Glutamatergic neuron (in vitro differentiated cells): ENCODE data around the gene PCA3. TPM values are rescaled to one million over a fixed set of nuclear protein-coding genes. Genes with fewer than 3 reads are reported as not detected.

ENCODE experiments used
- DNase-seq: peaks from one replicate; pipeline ENCODE4 v3.0.0; 2022
- H3K27ac Mint-ChIP-seq: one replicate; pipeline ENCODE4 v1.8.0; 2020; ENCODE audit warnings: mild to moderate bottlenecking, mixed read lengths, inconsistent platforms; ENCODE audit not compliant: unreplicated experiment
- H3K27me3 Mint-ChIP-seq: one replicate; pipeline ENCODE4 v1.8.0; 2020; ENCODE audit warnings: mild to moderate bottlenecking, moderate library complexity, mixed read lengths, inconsistent platforms; ENCODE audit not compliant: unreplicated experiment
- H3K36me3 Mint-ChIP-seq: one replicate; pipeline ENCODE4 v1.8.0; 2020; ENCODE audit warnings: mild to moderate bottlenecking, mixed read lengths, inconsistent platforms; ENCODE audit not compliant: unreplicated experiment
- H3K4me1 Mint-ChIP-seq: one replicate; pipeline ENCODE4 v1.8.0; 2020; ENCODE audit warnings: mild to moderate bottlenecking, low read depth, mixed read lengths, inconsistent platforms; ENCODE audit not compliant: unreplicated experiment
- H3K4me3 Mint-ChIP-seq: one replicate; pipeline ENCODE4 v1.8.0; 2020; ENCODE audit warnings: mild to moderate bottlenecking, mixed read lengths, inconsistent platforms; ENCODE audit not compliant: unreplicated experiment
- H3K9me3 Mint-ChIP-seq: one replicate; pipeline ENCODE4 v1.8.0; 2020; ENCODE audit warnings: mild to moderate bottlenecking, moderate library complexity, mixed read lengths, inconsistent platforms; ENCODE audit not compliant: unreplicated experiment
- CTCF ChIP-seq: fragments of 200-600 bp; sonication (generic); IDR thresholded peaks from one replicate; pipeline ENCODE4 v1.5.0; 2021; ENCODE audit not compliant: partially characterized antibody, unreplicated experiment
- total RNA-seq: library from RNA; stranded (reverse); fragmentation: NEBNext Ultra II Directional; extraction: Animal tissue kit (Norgen Biotek cat#: 25700); gene quantifications from one replicate; pipeline ENCODE4 v1.2.1, GENCODE V29; 2021; ENCODE audit not compliant: unreplicated experiment

The PCA3 gene
- total RNA-seq, 1 donor from 2014 or later = not detected

- H3K36me3 Mint-ChIP-seq = no peaks in the 10 kb centered on the region
- DNase-seq = no peak
- H3K4me1 Mint-ChIP-seq = peaks cover 5% of the 10 kb centered on the region
- no peak for TF ChIP-seq CTCF
- H3K4me3 Mint-ChIP-seq = no peak overlapping the region
- no peaks in the 10 kb centered on the region for H3K27me3 Mint-ChIP-seq
- no peak overlapping the region for H3K27ac Mint-ChIP-seq
- peaks cover 5% of the 10 kb centered on the region for H3K9me3 Mint-ChIP-seq
These were observed 34.1 kb upstream of the PCA3 start for GRCh38 chr9:76729980-76730737.

- H3K9me3 Mint-ChIP-seq = peaks cover 5% of the 10 kb centered on the region
- DNase-seq = no peak
- no peak overlapping the region for H3K27ac Mint-ChIP-seq
- peaks cover 5% of the 10 kb centered on the region for H3K4me1 Mint-ChIP-seq
- no peaks in the 10 kb centered on the region for H3K27me3 Mint-ChIP-seq
- no peak overlapping the region for H3K4me3 Mint-ChIP-seq
- H3K36me3 Mint-ChIP-seq = no peaks in the 10 kb centered on the region
- TF ChIP-seq CTCF = no peak
These were observed 33.4 kb upstream of the PCA3 start for GRCh38 chr9:76730801-76731200.

GRCh38 chr9:76732341-76732958 lies 31.8 kb upstream of the PCA3 start:
- no peaks in the 10 kb centered on the region for H3K36me3 Mint-ChIP-seq
- no peaks in the 10 kb centered on the region for H3K27me3 Mint-ChIP-seq
- peaks cover 5% of the 10 kb centered on the region for H3K4me1 Mint-ChIP-seq
- DNase-seq = no peak
- peak overlapping the region; percentile 11 for H3K27ac Mint-ChIP-seq
- no peak for TF ChIP-seq CTCF
- H3K4me3 Mint-ChIP-seq = no peak overlapping the region
- peaks cover 5% of the 10 kb centered on the region for H3K9me3 Mint-ChIP-seq

GRCh38 chr9:76733096-76733495 lies 31.1 kb upstream of the PCA3 start:
- Mint-ChIP-seq H3K36me3 (no peaks in the 10 kb centered on the region), H3K4me1 (peaks cover 5% of the 10 kb centered on the region), H3K27me3 (no peaks in the 10 kb centered on the region), H3K9me3 (peaks cover 5% of the 10 kb centered on the region), H3K4me3 (no peak overlapping the region), H3K27ac (peak overlapping the region; percentile 8)
- TF ChIP-seq CTCF = no peak
- DNase-seq = no peak

- H3K4me3 Mint-ChIP-seq = no peak overlapping the region
- H3K36me3 Mint-ChIP-seq = no peaks in the 10 kb centered on the region
- DNase-seq = no peak
- peaks cover 1% of the 10 kb centered on the region for H3K9me3 Mint-ChIP-seq
- no peak overlapping the region for H3K27ac Mint-ChIP-seq
- no peak for TF ChIP-seq CTCF
- H3K4me1 Mint-ChIP-seq = peaks cover 5% of the 10 kb centered on the region
- no peaks in the 10 kb centered on the region for H3K27me3 Mint-ChIP-seq
These were observed 29.5 kb upstream of the PCA3 start for GRCh38 chr9:76734716-76735115.
